Endodermal cell (in vitro differentiated cells): ENCODE results near the gene BNC1. TPM values are rescaled to one million over a fixed set of nuclear protein-coding genes. Genes with fewer than 3 reads are reported as not detected.

Experiments
- DNase-seq: peaks from one replicate; pipeline ENCODE4 v3.0.0-alpha.2; 2017
- H3K27ac ChIP-seq: 2 replicates; pipeline ENCODE4 v1.5.1; 2013; ENCODE audit warnings: mild to moderate bottlenecking, low read depth, low read length, moderate library complexity
- H3K27me3 ChIP-seq: 2 replicates; pipeline ENCODE4 v1.6.1; 2013; ENCODE audit warnings: mild to moderate bottlenecking, low read length, moderate library complexity; ENCODE audit not compliant: insufficient read depth, control insufficient read depth, poor library complexity, severe bottlenecking
- H3K36me3 ChIP-seq: 2 replicates; pipeline ENCODE4 v1.7.0; 2013; ENCODE audit warnings: mild to moderate bottlenecking, low read length, moderate library complexity; ENCODE audit not compliant: control insufficient read depth, insufficient read depth
- H3K4me1 ChIP-seq: one replicate; pipeline ENCODE4 v1.7.0; 2013; ENCODE audit warnings: low read length; ENCODE audit not compliant: control insufficient read depth, insufficient read depth
- H3K4me3 ChIP-seq: 2 replicates; pipeline ENCODE4 v1.5.1; 2013; ENCODE audit warnings: mild to moderate bottlenecking, low read length, moderate library complexity
- H3K9ac ChIP-seq: 2 replicates; pipeline ENCODE4 v1.6.1; 2013; ENCODE audit warnings: mild to moderate bottlenecking, low read length, moderate library complexity; ENCODE audit not compliant: poor library complexity, severe bottlenecking; ENCODE audit errors: extremely low read depth
- H3K9me3 ChIP-seq: 2 replicates; pipeline ENCODE4 v1.6.1; 2013; ENCODE audit warnings: mild to moderate bottlenecking, low read length, moderate library complexity; ENCODE audit not compliant: control insufficient read depth
- H3K27ac Mint-ChIP-seq: 2 replicates; pipeline ENCODE4 v1.8.0; 2020; ENCODE audit warnings: mixed read lengths
- H3K27me3 Mint-ChIP-seq: 2 replicates; pipeline ENCODE4 v1.8.0; 2021; ENCODE audit warnings: mild to moderate bottlenecking, mixed read lengths; ENCODE audit not compliant: insufficient read depth
- H3K36me3 Mint-ChIP-seq: 2 replicates; pipeline ENCODE4 v1.8.0; 2020; ENCODE audit warnings: low read depth, mixed read lengths
- H3K4me1 Mint-ChIP-seq: 2 replicates; pipeline ENCODE4 v1.8.0; 2020; ENCODE audit warnings: mixed read lengths
- H3K4me3 Mint-ChIP-seq: 2 replicates; pipeline ENCODE4 v1.8.0; 2020; ENCODE audit warnings: mild to moderate bottlenecking, moderate library complexity, mixed read lengths
- H3K9me3 Mint-ChIP-seq: 2 replicates; pipeline ENCODE4 v1.8.0; 2020; ENCODE audit warnings: mild to moderate bottlenecking, mixed read lengths
- CTCF ChIP-seq: fragments of 200-600 bp; sonication (generic); conservative IDR thresholded peaks from 2 replicates; pipeline ENCODE4 v1.5.0; 2021; ENCODE audit warnings: antibody characterized with exemption, mild to moderate bottlenecking
- WGBS, 2 experiments: methylation state at CpG; one replicate each; pipeline versions ENCODE4 v1.1.5 to v1.1.7; 2013; ENCODE audit warnings: missing lambda C conversion rate in 2 of 2, mixed read lengths in 1 of 2; ENCODE audit not compliant: insufficient coverage in 1 of 2, insufficient read length in 1 of 2; 5-methylcytosine and 5-hydroxymethylcytosine counted together
- total RNA-seq, 2 donors: library from RNA; stranded (reverse); fragmentation: NEBNext Ultra II Directional in 1 of 2; extraction: Animal tissue kit (Norgen Biotek cat#: 25700) in 1 of 2; gene quantifications; 2 replicates in 1 of 2; 3 replicates in 1 of 2; pipeline ENCODE4 v1.2.1, GENCODE V29; 2021

Gene BNC1
- total RNA-seq, 2 donors from 2014 or later = not detected

- Mint-ChIP-seq H3K27me3 (no peaks in the 10 kb centered on the region), H3K4me3 (no peak overlapping the region), H3K4me1 (peaks cover 19% of the 10 kb centered on the region), H3K27ac (no peak overlapping the region), H3K36me3 (no peaks in the 10 kb centered on the region), H3K9me3 (peaks cover 3% of the 10 kb centered on the region)
- H3K9me3 ChIP-seq = no peaks in the 10 kb centered on the region
- H3K36me3 ChIP-seq = peaks cover under 1% of the 10 kb centered on the region
- peaks cover 4% of the 10 kb centered on the region for H3K4me1 ChIP-seq
- no peak overlapping the region for H3K4me3 ChIP-seq
- peak; percentile 58 for TF ChIP-seq CTCF
- no peak overlapping the region for H3K9ac ChIP-seq
- H3K27ac ChIP-seq = no peak overlapping the region
- 73 to 85% methylated on average over 4 to 5 of the region's 5 CpGs for WGBS, 2 experiments
- DNase-seq = peak; percentile 72
- no peaks in the 10 kb centered on the region for H3K27me3 ChIP-seq
Observed at GRCh38 chr15:83209333-83209732, 75.1 kb downstream of the BNC1 start.

- Mint-ChIP-seq H3K27me3 (no peaks in the 10 kb centered on the region), H3K9me3 (no peaks in the 10 kb centered on the region), H3K27ac (no peak overlapping the region), H3K4me3 (no peak overlapping the region), H3K4me1 (peaks cover 22% of the 10 kb centered on the region), H3K36me3 (no peaks in the 10 kb centered on the region)
- Histone ChIP-seq H3K27ac (peak overlapping the region; percentile 90), H3K9me3 (no peaks in the 10 kb centered on the region), H3K4me3 (peak overlapping the region; percentile 77), H3K27me3 (no peaks in the 10 kb centered on the region), H3K36me3 (peaks cover 3% of the 10 kb centered on the region), H3K9ac (peak overlapping the region; percentile 65), H3K4me1 (peaks cover 4% of the 10 kb centered on the region)
- WGBS, 2 experiments = 18 to 22% methylated on average over 10 to 11 of the region's 11 CpGs
- no peak for DNase-seq
- TF ChIP-seq CTCF = no peak
Observed at GRCh38 chr15:83208367-83208661, 76.2 kb downstream of the BNC1 start.

GRCh38 chr15:83207660-83208366 is 76.7 kb downstream of the BNC1 start, which contains the start of gene HDGFL3:
Gene HDGFL3, minus strand, starts transcription at chr15:83207823. Its CDS starts 409 bp downstream, at chr15:83207414.
- no peak within 1 kb of the TSS for H3K4me3 Mint-ChIP-seq
- peak within 1 kb of the TSS; percentile 66 for H3K9ac ChIP-seq
- no peaks in the 10 kb centered on the region for H3K9me3 ChIP-seq
- no peaks in the 10 kb centered on the region for H3K36me3 Mint-ChIP-seq
- 0% methylated on average over 21 to 94 of the region's 94 CpGs for WGBS, 2 experiments
- no peaks in the 10 kb centered on the region for H3K27me3 ChIP-seq
- peak within 1 kb of the TSS; percentile 90 for H3K27ac ChIP-seq
- H3K4me3 ChIP-seq = peak within 1 kb of the TSS; percentile 84
- peak; percentile 91 for DNase-seq
- H3K36me3 ChIP-seq = peaks cover 3% of the 10 kb centered on the region
- no peaks in the 10 kb centered on the region for H3K27me3 Mint-ChIP-seq
- peak within 1 kb of the TSS; percentile 95 for H3K27ac Mint-ChIP-seq
- peaks cover 4% of the 10 kb centered on the region for H3K4me1 ChIP-seq
- H3K4me1 Mint-ChIP-seq = peaks cover 23% of the 10 kb centered on the region
- H3K9me3 Mint-ChIP-seq = no peaks in the 10 kb centered on the region
- peak; percentile 50 for TF ChIP-seq CTCF
